ENCODE measurements around the gene WWC2. TPM values are rescaled to one million over a fixed set of nuclear protein-coding genes. Genes with fewer than 3 reads are reported as not detected.

Gene WWC2
- total RNA-seq, 1 donor = 100 TPM

GRCh38 chr4:183163135-183163534, 64.1 kb downstream of the WWC2 start:
- H3K4me3 ChIP-seq (ENCODE audit: low read depth, low read length) = no peak overlapping the region
- no peak for DNase-seq (ENCODE audit: low read depth)
- no peak for TF ChIP-seq CTCF (IDR thresholded peaks at IDR 0.05; ENCODE audit: insufficient read depth, low read depth, low read length)

GRCh38 chr4:183164963-183165362, 65.9 kb downstream of the WWC2 start:
- H3K4me3 ChIP-seq (ENCODE audit: low read depth, low read length) = no peak overlapping the region
- TF ChIP-seq CTCF (IDR thresholded peaks at IDR 0.05; ENCODE audit: insufficient read depth, low read depth, low read length) = no peak
- no peak for DNase-seq (ENCODE audit: low read depth)

- H3K4me3 ChIP-seq (ENCODE audit: low read depth, low read length) = no peak overlapping the region
- TF ChIP-seq CTCF (IDR thresholded peaks at IDR 0.05; ENCODE audit: insufficient read depth, low read depth, low read length) = no peak
- peak; percentile 45 for DNase-seq (ENCODE audit: low read depth)
These were observed 66.3 kb downstream of the WWC2 start for GRCh38 chr4:183165376-183165775.

GRCh38 chr4:183170894-183171293, 71.8 kb downstream of the WWC2 start:
- no peak overlapping the region for H3K4me3 ChIP-seq (ENCODE audit: low read depth, low read length)
- no peak for DNase-seq (ENCODE audit: low read depth)
- no peak for TF ChIP-seq CTCF (IDR thresholded peaks at IDR 0.05; ENCODE audit: insufficient read depth, low read depth, low read length)

GRCh38 chr4:183171484-183172267, 72.6 kb downstream of the WWC2 start:
- DNase-seq (ENCODE audit: low read depth) = no peak
- no peak for TF ChIP-seq CTCF (IDR thresholded peaks at IDR 0.05; ENCODE audit: insufficient read depth, low read depth, low read length)
- no peak overlapping the region for H3K4me3 ChIP-seq (ENCODE audit: low read depth, low read length)

- no peak for TF ChIP-seq CTCF (IDR thresholded peaks at IDR 0.05; ENCODE audit: insufficient read depth, low read depth, low read length)
- no peak overlapping the region for H3K4me3 ChIP-seq (ENCODE audit: low read depth, low read length)
- no peak for DNase-seq (ENCODE audit: low read depth)
These were observed 73.8 kb downstream of the WWC2 start for GRCh38 chr4:183172881-183173280.

All from fibroblast of villous mesenchyme (primary cell).